HepG2 (cell line): ENCODE measurements around the gene SLC25A22. TPM values are rescaled to one million over a fixed set of nuclear protein-coding genes. Genes with fewer than 3 reads are reported as not detected.

Experiments used
- AHDC1 ChIP-seq: sonication (generic); formaldehyde crosslinking; IDR thresholded peaks from 2 replicates; pipeline ENCODE4 v1.5.1; 2020; ENCODE audit warnings: mild to moderate bottlenecking, missing genetic modification reagents, borderline replicate concordance
- CEBPG ChIP-seq: IDR thresholded peaks from 2 replicates; pipeline ENCODE4 v1.6.1; 2016
- CHCHD3 ChIP-seq: sonication (generic); formaldehyde crosslinking; IDR thresholded peaks from 2 replicates; pipeline ENCODE4 v1.8.0; 2022; ENCODE audit warnings: mild to moderate bottlenecking, missing genetic modification reagents, moderate library complexity
- DPF2 ChIP-seq: sonication (generic); formaldehyde crosslinking; IDR thresholded peaks from 2 replicates; pipeline ENCODE4 v1.4.0; 2020; ENCODE audit warnings: mild to moderate bottlenecking, low read depth, missing genetic modification reagents, borderline replicate concordance
- GATAD1 ChIP-seq: IDR thresholded peaks from 2 replicates; pipeline ENCODE4 v1.6.1; 2016; ENCODE audit warnings: missing genetic modification reagents, missing compliant biosample characterization
- HCFC1 ChIP-seq: fragments of 150-350 bp; IDR thresholded peaks from 2 replicates; pipeline ENCODE4 v1.6.1; 2014; ENCODE audit warnings: low read depth, low read length
- HNRNPH1 ChIP-seq: fragments of 200-400 bp; formaldehyde crosslinking; optimal IDR thresholded peaks from 2 replicates; pipeline ENCODE3; 2017; ENCODE audit warnings: mild to moderate bottlenecking, low read depth, low read length
- MEF2D ChIP-seq: sonication (generic); formaldehyde crosslinking; IDR thresholded peaks from 2 replicates; pipeline ENCODE4 v1.5.1; 2020; ENCODE audit warnings: mild to moderate bottlenecking, missing genetic modification reagents
- MTA1 ChIP-seq: sonication (generic); formaldehyde crosslinking; IDR thresholded peaks from 2 replicates; pipeline ENCODE4 v1.4.0; 2020; ENCODE audit warnings: missing genetic modification reagents, mild to moderate bottlenecking, borderline replicate concordance
- NR2F2 ChIP-seq: IDR thresholded peaks from 2 replicates; pipeline ENCODE4 v1.6.1; 2012; ENCODE audit warnings: low read depth, inconsistent platforms, borderline replicate concordance
- SAP130 ChIP-seq: IDR thresholded peaks from 2 replicates; pipeline ENCODE4 v1.6.1; 2016; ENCODE audit warnings: low read depth
- TEAD3 ChIP-seq: optimal IDR thresholded peaks from 2 replicates; pipeline ENCODE3; 2016; ENCODE audit warnings: borderline replicate concordance
- ZFP36 ChIP-seq: fragments of 150-350 bp; IDR thresholded peaks from 2 replicates; pipeline ENCODE4 v1.6.1; 2018; ENCODE audit warnings: borderline replicate concordance, low read length, low read depth; ENCODE audit not compliant: partially characterized antibody
- ZNF33B ChIP-seq: sonication (generic); formaldehyde crosslinking; IDR thresholded peaks from 2 replicates; pipeline ENCODE4 v1.5.1; 2020; ENCODE audit warnings: mild to moderate bottlenecking, missing genetic modification reagents
- ZNF407 ChIP-seq: sonication (generic); formaldehyde crosslinking; IDR thresholded peaks from one replicate; pipeline ENCODE4 v1.5.1; 2020; ENCODE audit warnings: mild to moderate bottlenecking, missing genetic modification reagents; ENCODE audit errors: not compliant biosample characterization
- ZNF749 ChIP-seq: sonication (generic); formaldehyde crosslinking; IDR thresholded peaks from 2 replicates; pipeline ENCODE4 v1.8.0; 2022; ENCODE audit warnings: mild to moderate bottlenecking, missing genetic modification reagents, moderate library complexity, borderline replicate concordance
- polyA plus RNA-seq, 8 experiments: library from polyadenylated mRNA; depleted of rRNA in 3 of 8; stranded (reverse) in 7 of 8; unstranded in 1 of 8; fragments of >200 nt; fragmentation: Illumina TruSeq in 4 of 8; extraction: Trizol in 4 of 8; gene quantifications; 2 replicates each; pipeline versions ENCODE4 v1.2.1 to v1.2.3, GENCODE V29; 2011 to 2016; ENCODE audit warnings: low read depth in 4 of 8, missing spikeins in 1 of 8, mixed read lengths in 1 of 8; ENCODE audit not compliant: insufficient read depth in 1 of 8
- total RNA-seq, 5 experiments: library from RNA; depleted of rRNA; stranded (reverse); fragments of >200 nt; fragmentation: Illumina TruSeq; extraction: Trizol; gene quantifications; 2 replicates each; pipeline ENCODE4 v1.2.3, GENCODE V29; 2016; ENCODE audit warnings: low read depth in 1 of 5

Gene SLC25A22
- total and polyA plus RNA-seq, 2 of the 13 experiments (the other 11 are each of a cell fraction or from before 2014, with no cell fraction given), result 12.4 to 19.2 TPM

DNA sequence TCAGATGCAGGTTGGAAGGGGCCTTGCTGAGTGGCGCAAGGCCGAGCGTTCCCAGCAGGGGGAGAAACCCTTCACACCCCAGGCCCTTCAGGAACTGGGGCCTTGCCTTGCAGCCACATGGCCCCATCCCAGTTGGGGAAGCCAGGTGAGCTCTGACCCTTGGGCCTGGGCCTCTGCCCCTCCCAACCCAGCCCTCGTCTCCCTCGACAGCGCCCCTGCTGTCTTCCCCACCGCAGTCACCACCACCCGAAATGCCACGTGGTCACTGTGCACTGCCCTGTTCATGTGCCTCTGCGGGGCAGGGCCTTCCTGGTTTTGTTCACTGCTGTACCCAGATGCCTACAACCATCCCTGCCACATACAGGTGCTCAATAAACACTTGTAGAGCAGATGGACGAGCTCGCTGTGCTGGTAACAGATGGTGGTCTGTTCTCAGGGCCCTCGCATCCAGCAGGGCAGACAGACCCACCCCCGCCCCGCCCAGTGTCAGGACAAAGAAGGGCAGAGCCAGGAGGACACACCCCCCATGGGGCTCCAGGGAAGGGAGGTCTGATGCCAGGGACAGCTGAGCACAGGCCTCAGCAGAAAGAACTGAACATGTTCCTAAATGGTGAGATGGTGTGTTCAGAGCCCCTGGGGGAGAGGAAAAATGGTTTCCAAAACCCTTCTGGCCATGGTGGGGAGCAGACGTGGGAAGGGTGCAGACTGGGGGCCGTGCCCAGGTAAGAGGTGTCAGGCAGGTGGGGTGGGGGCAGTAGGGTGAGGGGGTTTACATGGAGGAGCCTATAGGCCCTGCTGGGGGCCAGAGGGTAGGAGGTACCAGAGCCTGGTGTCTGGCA, 40.6 kb upstream of the SLC25A22 start (continued):
- TF ChIP-seq AHDC1 (CRISPR knock-in tag), result no peak
- TF ChIP-seq HNRNPH1, result no peak
- peak; percentile 71; the same call in 1 of the 2 replicates for TF ChIP-seq ZNF749 (CRISPR knock-in tag)
- TF ChIP-seq SAP130 (CRISPR knock-in tag), result peak; percentile 95
- 0 out of 2 replicates have a peak, but pooled peaks have one; percentile 34 for TF ChIP-seq MEF2D (CRISPR knock-in tag)
- TF ChIP-seq ZNF407 (CRISPR knock-in tag), result no peak
- peak; percentile 21; the same call in 1 of the 2 replicates for TF ChIP-seq CEBPG
- no peak for TF ChIP-seq ZFP36
- TF ChIP-seq MTA1 (CRISPR knock-in tag), result no peak
- no peak for TF ChIP-seq HCFC1
- TF ChIP-seq DPF2, result no peak
- TF ChIP-seq ZNF33B (CRISPR knock-in tag), result no peak
- TF ChIP-seq NR2F2, result no peak; the same call in 1 of the 2 replicates
- TF ChIP-seq TEAD3 (CRISPR knock-in tag), result peak; percentile 68
- TF ChIP-seq GATAD1 (CRISPR knock-in tag), result peak; percentile 76
- TF ChIP-seq CHCHD3 (CRISPR knock-in tag), result no peak
